Measurements from ENCODE around the gene PAM.
A peak's percentile ranks its signal among the peaks of the same experiment; 100 is the strongest.

PAM gene

GRCh38 chr5:103016167-103016566, 261.1 kb downstream of the PAM start:
- TF ChIP-seq, protein P1, sequence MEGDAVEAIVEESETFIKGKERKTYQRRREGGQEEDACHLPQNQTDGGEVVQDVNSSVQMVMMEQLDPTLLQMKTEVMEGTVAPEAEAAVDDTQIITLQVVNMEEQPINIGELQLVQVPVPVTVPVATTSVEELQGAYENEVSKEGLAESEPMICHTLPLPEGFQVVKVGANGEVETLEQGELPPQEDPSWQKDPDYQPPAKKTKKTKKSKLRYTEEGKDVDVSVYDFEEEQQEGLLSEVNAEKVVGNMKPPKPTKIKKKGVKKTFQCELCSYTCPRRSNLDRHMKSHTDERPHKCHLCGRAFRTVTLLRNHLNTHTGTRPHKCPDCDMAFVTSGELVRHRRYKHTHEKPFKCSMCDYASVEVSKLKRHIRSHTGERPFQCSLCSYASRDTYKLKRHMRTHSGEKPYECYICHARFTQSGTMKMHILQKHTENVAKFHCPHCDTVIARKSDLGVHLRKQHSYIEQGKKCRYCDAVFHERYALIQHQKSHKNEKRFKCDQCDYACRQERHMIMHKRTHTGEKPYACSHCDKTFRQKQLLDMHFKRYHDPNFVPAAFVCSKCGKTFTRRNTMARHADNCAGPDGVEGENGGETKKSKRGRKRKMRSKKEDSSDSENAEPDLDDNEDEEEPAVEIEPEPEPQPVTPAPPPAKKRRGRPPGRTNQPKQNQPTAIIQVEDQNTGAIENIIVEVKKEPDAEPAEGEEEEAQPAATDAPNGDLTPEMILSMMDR (IDR thresholded peaks at IDR 0.05): no peak

DNA sequence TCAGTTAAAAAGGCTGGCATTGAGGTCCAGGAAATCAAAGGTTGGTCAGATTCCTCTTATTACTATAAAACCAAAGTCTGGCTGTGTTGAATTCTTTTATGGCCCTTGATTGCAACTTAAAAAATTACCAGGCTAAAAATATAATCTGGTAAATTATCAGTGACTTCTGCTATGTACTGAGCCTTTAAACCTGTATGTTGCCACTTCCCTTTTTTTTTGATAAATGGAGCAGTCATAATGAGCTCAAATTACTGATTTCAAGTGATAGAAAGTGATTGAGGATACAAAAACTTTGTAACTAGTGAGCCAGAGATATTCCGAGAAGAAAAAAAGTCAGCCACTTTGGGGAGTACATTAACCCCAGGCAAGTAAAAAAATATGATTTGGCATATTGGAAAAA, 264.7 kb downstream of the PAM start:
- TF ChIP-seq, protein P1 (IDR thresholded peaks at IDR 0.05): no peak

DNA sequence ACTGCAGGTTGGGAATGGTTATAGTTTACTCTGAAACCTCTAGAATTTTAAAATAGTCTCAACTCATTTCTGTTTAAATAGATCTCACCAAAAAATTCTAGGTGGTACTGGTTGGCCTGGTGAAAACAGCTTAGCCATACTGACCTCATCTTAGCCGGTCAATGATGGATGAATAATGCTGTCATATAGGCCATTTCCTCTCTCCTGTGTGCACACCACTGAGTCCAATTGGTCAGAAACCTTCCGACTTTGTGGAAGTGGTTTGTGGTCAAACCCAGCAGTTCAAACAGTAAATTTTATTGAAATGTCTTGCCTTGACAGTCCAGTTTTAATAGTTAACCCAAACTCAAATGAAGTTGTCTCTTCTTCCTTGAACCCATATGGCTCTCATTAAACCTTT, 266.2 kb downstream of the PAM start:
- TF ChIP-seq, protein P1 (IDR thresholded peaks at IDR 0.05): no peak

DNA sequence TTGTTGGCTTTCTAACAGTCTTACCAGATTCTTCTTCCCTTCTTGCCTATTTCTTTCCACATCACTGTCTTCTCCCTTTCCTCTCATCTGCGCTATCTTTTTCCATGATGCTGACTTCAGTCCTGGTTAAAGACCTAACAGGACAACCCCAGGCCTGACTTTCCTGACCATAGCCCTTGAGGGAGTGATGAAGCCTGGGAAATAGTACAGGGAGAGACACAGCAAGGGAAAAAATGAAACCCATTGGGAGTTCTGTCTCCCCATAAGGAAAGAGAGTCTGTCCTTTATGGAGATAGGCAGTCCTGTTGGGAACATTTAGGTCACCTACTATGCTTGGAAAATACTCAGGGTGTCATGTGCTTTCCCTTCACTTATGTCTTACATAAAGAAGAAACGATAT, 272.2 kb downstream of the PAM start:
- TF ChIP-seq, protein P1 (IDR thresholded peaks at IDR 0.05): no peak

GRCh38 chr5:103031607-103032006, 276.5 kb downstream of the PAM start:
- TF ChIP-seq, protein P1 (IDR thresholded peaks at IDR 0.05): peak; percentile 40

- TF ChIP-seq, protein P1 (IDR thresholded peaks at IDR 0.05): no peak
Measured at GRCh38 chr5:103033696-103034095, 278.6 kb downstream of the PAM start.

GRCh38 chr5:103034662-103035392, 279.7 kb downstream of the PAM start:
- TF ChIP-seq, protein P1 (IDR thresholded peaks at IDR 0.05): no peak

GRCh38 chr5:103035701-103036100, 280.6 kb downstream of the PAM start:
- TF ChIP-seq, protein P1 (IDR thresholded peaks at IDR 0.05): no peak

All from LNCAP (cell line).